Pulmonary artery endothelial cell (primary cell): Measurements from ENCODE around the gene ATRN. TPM values are rescaled to one million over a fixed set of nuclear protein-coding genes. Genes with fewer than 3 reads are reported as not detected.
"Not testable (repeated sequence)": the region's sequence is repeated elsewhere in the genome, so short reads cannot be mapped to it uniquely, and the experiment has no call there.

Experiments
- DNase-seq: peaks from one replicate; pipeline ENCODE4 v3.0.0-alpha.2; 2011; ENCODE audit warnings: low read depth, low spot score
- total RNA-seq: library from RNA; depleted of rRNA; stranded (reverse); fragments of >200 nt; gene quantifications from 2 replicates; pipeline ENCODE4 v1.2.3, GENCODE V29; 2014

Gene ATRN
- total RNA-seq, 1 donor from 2014 or later = 45.3 TPM

DNA sequence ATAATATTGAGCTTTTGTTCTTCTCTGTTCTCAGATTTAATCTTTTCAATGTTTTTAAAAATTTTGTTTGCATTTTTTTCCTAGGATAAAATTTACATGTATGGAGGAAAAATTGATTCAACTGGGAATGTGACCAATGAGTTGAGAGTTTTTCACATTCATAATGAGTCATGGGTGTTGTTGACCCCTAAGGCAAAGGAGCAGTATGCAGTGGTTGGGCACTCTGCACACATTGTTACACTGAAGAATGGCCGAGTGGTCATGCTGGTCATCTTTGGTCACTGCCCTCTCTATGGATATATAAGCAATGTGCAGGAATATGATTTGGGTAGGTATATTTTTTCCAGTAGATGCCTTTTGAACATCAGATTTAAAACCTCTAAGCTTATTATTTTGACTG is 89.8 kb downstream of the ATRN start:
- no peak for DNase-seq

DNA sequence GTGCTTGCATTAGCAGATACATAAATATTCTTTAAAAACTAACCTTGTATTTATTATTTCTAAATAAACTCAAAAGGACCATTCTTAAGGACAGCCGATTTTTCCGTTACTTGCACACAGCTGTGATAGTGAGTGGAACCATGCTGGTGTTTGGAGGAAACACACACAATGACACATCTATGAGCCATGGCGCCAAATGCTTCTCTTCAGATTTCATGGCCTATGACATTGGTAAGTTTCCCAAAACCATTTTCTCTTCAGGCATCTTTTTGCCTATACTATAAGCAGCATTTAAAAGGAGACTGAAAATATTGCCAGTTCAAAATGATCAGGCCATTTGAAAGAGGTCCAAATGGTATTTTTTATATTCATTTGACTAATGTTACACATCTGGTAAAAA is 92.3 kb downstream of the ATRN start:
- no peak for DNase-seq

DNA sequence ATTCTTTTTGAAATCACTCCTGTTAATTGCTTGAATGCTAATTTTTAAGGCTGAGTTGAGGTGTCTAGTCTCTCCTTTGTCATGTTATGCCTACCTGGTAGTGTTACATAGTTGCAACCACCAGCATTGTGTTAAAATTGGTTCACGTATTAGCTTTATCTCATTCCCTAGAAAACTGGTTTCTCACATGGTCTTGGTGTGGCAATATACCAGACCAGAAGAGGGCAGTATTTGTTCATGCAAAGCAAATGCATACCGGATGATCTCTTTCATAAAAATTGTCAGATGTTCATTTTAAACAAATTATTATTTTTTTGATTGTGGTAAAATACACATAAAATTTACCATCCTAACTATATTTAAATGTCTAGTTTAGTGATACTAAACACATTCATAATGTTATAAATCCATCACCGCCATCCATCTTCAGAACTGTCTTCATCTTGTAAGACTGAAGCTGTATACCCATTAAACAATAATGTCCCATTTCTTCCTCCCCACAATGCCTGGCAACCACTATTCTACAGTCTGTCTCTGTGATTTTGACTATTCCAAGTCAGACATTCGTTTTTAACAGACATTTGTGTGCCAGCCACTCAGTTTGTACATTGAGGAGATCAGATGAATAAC is 92.8 kb downstream of the ATRN start:
- no peak for DNase-seq

DNA sequence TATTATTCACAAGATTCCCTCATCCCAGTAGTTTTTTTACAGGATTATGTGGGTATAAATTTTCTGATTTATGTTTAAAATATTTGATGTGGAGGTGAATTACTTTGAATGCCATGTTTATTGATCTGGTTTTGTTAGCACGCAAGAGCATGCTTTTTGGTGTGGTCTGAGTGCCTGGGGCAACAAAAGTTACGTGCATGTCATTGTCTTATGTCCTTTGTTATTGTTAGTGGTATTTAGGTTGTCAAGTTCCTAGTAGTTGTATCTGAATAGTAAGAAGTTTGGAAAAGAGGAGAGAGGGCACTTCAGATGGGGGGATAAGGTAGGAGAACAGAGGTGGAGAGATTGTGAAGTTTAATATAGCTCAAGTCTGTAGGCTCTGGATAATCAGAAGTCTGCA is 95.0 kb downstream of the ATRN start:
- DNase-seq = no peak

DNA sequence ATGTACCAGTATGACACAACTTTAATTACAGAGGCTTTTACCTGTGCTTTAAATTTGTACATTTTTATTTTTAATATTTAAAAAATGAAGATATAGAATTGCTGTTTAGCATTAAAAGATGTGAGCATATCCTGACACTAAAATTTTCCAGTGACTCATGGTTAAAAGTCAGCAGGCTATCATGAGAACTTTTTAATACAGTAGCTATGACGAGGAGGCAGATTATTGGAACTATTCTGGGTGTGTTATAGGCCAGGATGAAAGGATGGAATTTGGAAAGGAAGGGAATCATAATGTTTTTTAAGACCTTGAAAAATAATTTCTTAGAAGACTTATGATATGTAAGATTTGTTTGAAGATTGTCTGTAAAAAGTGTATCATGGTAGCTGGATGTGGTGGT is 101.3 kb downstream of the ATRN start:
- DNase-seq = no peak

DNA sequence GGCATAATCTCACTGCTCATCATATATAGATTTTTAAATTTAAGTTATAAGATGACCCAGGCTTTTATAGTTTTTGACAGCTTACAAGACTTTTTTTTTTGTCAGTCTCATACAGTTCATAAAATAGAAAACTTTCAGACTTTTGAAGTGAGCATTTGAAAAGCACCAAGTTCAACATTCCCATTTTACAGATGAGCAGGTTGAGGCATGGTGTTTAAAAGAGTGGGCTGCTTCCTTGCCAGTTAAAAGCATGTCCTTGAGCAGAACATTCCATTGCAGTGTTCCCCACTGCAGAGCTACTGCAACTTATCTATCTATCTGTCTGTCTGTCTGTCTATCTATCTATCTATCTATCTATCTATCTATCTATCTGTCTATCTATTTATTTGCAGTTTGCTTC is 105.5 kb downstream of the ATRN start:
- no peak for DNase-seq

DNA sequence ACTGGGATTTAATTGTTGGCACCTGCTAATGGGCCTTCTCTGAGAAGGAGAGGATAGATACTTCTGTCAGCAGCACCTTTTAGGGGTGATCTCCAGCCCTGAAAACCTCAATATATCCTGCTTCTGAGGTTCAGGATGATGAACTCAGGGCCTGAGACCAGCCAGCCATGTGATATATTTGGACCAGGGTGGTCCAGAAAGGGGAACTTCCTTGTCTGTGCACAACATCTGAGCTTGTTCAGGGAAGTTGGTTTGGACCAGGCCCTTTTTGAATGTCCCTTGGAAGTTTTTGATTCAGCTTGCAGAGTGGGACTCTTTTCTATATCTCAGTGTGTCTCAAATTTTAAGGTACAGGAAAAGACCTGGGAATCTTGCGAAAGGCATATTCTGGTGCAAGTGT is 106.5 kb downstream of the ATRN start:
- DNase-seq = no peak

GRCh38 chr20:3580412-3580811 is 109.6 kb downstream of the ATRN start:
- DNase-seq = no peak

- no peak for DNase-seq
These were observed 112.9 kb downstream of the ATRN start for GRCh38 chr20:3583765-3584164.

- DNase-seq = no peak
These were observed 115.3 kb downstream of the ATRN start for GRCh38 chr20:3586093-3586492.

DNA sequence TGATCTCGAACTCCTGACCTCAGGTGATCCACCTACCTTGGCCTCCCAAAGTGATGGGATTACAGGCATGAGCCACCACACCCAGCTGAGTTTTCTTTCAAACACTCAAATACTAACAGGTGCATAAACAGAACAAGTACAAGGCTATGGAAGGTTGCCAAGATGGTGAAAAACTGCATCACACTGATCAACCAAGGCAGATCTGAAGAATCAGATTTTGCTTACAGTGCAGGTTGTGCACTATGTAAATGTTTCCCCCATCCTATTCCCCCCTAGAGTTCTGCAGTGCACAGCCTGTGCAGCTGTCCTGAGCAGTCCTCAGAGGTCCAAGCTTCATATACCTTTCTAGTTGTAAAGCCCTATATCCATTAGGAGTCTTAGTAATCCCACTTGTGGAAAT is 119.3 kb downstream of the ATRN start:
- DNase-seq = no peak

- DNase-seq = no peak
These were observed 122.1 kb downstream of the ATRN start for GRCh38 chr20:3592931-3593330.

GRCh38 chr20:3595541-3595940 is 124.7 kb downstream of the ATRN start:
- DNase-seq = no peak

GRCh38 chr20:3603108-3603507 is 132.3 kb downstream of the ATRN start:
- no peak for DNase-seq

DNA sequence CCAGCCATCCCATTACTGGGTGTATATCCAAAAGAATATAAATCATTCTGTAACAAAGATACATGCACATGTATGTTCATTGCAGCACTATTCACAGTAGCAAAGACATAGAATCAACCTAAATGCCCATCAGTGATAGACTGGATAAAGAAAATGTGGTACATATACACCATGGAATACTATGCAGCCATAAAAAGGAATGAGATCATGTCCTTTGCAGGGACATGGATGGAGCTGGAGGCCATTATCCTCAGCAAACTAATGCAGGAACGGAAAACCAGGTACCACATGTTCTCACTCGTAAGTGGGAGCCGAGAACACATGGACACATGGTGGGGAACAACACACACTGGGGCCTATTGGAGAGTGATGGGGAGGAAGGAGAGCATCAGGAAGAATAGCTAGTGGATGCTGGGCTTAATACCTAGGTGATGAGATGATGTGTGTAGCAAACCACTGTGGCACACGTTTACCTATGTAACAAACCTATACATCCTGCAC is 134.6 kb downstream of the ATRN start:
- DNase-seq = not testable (repeated sequence)

- no peak for DNase-seq
These were observed 135.2 kb downstream of the ATRN start for GRCh38 chr20:3606021-3606420.

- DNase-seq = no peak
These were observed 141.1 kb downstream of the ATRN start for GRCh38 chr20:3611901-3612300.

GRCh38 chr20:3612795-3613572 is 142.2 kb downstream of the ATRN start:
- no peak for DNase-seq

- no peak for DNase-seq
These were observed 143.1 kb downstream of the ATRN start for GRCh38 chr20:3613821-3614440.

- DNase-seq = no peak
These were observed 143.6 kb downstream of the ATRN start for GRCh38 chr20:3614466-3614865.

DNA sequence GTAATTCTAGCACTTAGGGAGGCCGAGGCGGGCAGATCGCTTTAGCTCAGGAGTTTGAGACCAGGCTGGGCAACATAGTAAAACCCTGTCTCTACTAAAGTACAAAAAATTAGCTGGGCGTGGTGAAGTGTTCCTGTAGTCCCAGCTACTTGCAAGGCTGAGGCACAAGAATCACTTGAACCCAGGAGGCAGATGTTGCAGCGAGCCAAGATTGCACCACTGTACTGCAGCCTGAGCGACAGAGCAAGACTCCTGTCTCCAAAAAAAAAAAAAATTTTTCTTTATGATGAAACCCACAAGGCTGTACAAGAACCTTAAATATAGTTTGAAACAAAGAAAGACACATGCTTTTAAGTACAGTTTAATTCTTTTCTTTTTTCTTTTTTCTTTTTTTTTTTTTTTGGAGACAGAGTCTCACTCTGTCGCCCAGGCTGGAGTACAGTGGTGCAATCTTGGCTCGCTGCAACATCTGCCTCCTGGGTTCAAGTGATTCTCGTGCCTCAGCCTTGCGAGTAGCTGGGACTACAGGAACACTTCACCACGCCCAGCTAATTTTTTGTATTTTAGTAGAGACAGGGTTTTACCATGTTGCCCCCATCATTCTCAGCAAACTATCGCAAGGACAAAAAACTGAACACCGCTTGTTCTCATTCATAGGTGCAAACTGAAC is 144.5 kb downstream of the ATRN start:
- DNase-seq = not testable (repeated sequence)

DNA sequence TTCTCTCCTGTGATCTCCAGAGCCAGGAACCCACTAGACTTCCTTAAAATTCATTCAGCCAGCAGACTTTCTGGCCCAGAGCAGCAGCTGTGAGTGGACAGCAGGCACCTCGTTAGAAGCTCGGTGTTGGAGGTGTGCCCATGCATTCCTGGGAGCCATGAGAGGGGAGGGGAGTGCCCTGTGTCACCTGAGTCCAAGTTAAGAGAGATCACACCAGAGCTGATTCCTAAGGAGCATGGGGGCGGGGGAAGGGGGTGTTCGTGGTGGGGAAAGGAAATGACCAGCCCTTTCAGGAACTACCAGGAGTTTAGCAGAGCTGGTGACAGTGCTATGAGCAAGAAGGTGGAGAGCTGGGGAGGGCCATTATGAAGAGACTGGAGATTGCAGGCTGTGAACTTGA is 145.4 kb downstream of the ATRN start:
- DNase-seq = no peak
